Measurements from ENCODE around the gene NMRK2.
"Not testable (repeated sequence)": the region's sequence is repeated elsewhere in the genome, so short reads cannot be mapped to it uniquely, and the experiment has no call there.

The NMRK2 gene

GRCh38 chr19:3963458-3964255 is 30.8 kb downstream of the NMRK2 start:
- no peak for DNase-seq (ENCODE audit: extremely low read depth in 1 of 2, low read depth in 1 of 2)

GRCh38 chr19:3964256-3965194 is 31.7 kb downstream of the NMRK2 start:
- no peak for DNase-seq (ENCODE audit: extremely low read depth in 1 of 2, low read depth in 1 of 2)

- no peak for DNase-seq (ENCODE audit: extremely low read depth in 1 of 2, low read depth in 1 of 2)
Observed at GRCh38 chr19:3966051-3967017, 33.5 kb downstream of the NMRK2 start.

GRCh38 chr19:3967983-3968382 is 35.1 kb downstream of the NMRK2 start:
- not testable (repeated sequence) for DNase-seq (ENCODE audit: extremely low read depth in 1 of 2, low read depth in 1 of 2)

GRCh38 chr19:3968556-3969434 is 35.9 kb downstream of the NMRK2 start:
- DNase-seq (ENCODE audit: extremely low read depth in 1 of 2, low read depth in 1 of 2), result no peak

- DNase-seq (ENCODE audit: extremely low read depth in 1 of 2, low read depth in 1 of 2), result no peak
Observed at GRCh38 chr19:3969435-3970312, 36.8 kb downstream of the NMRK2 start.

- DNase-seq (ENCODE audit: extremely low read depth in 1 of 2, low read depth in 1 of 2), result no peak
Observed at GRCh38 chr19:3970313-3970807, 37.5 kb downstream of the NMRK2 start.

- peak; percentile 75 to 90 for DNase-seq (ENCODE audit: extremely low read depth in 1 of 2, low read depth in 1 of 2)
Observed at GRCh38 chr19:3970808-3971598, 38.1 kb downstream of the NMRK2 start, which contains the start of gene DAPK3. DAPK3 (minus strand) TSS chr19:3971099; CDS start chr19:3969735, 1,364 bp downstream.

- no peak for DNase-seq (ENCODE audit: extremely low read depth in 1 of 2, low read depth in 1 of 2)
Observed at GRCh38 chr19:3975144-3975543, 42.3 kb downstream of the NMRK2 start.

GRCh38 chr19:3975637-3976087 is 42.8 kb downstream of the NMRK2 start:
- no peak for DNase-seq (ENCODE audit: extremely low read depth in 1 of 2, low read depth in 1 of 2)

GRCh38 chr19:3976495-3977241 is 43.8 kb downstream of the NMRK2 start:
- no peak for DNase-seq (ENCODE audit: extremely low read depth in 1 of 2, low read depth in 1 of 2)

- no peak for DNase-seq (ENCODE audit: extremely low read depth in 1 of 2, low read depth in 1 of 2)
Observed at GRCh38 chr19:3977242-3978143, 44.6 kb downstream of the NMRK2 start.

GRCh38 chr19:3978145-3978544 is 45.3 kb downstream of the NMRK2 start:
- no peak for DNase-seq (ENCODE audit: extremely low read depth in 1 of 2, low read depth in 1 of 2)

GRCh38 chr19:3979289-3979673 is 46.4 kb downstream of the NMRK2 start:
- DNase-seq (ENCODE audit: extremely low read depth in 1 of 2, low read depth in 1 of 2), result no peak

- DNase-seq (ENCODE audit: extremely low read depth in 1 of 2, low read depth in 1 of 2), result no peak
Observed at GRCh38 chr19:3979674-3980352, 46.9 kb downstream of the NMRK2 start.
